ENCODE results near the gene OSBPL8.

DNA sequence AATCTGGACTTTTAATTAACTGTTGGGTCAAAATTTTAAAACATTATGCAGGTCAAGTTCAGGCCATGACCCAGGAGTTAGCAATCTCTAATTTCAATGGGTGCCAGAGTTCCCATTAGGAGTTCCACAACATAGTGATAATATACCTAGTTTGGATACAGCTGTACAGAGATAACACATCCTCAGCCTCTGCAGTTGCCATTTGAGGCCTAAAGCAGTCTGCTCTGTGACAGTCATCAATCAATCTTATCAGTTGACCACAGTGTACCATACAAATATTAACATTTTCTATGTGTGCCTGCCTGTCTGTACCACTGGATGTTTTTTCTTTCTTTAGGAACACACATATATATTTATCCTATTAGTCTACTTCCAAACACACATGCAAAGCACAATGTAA is 157.3 kb downstream of the OSBPL8 start:
- TF ChIP-seq POLR2A (IDR thresholded peaks at IDR 0.05): no peak
- no peak for TF ChIP-seq POLR2AphosphoS5 (IDR thresholded peaks at IDR 0.05)
- no peak for TF ChIP-seq EP300 (IDR thresholded peaks at IDR 0.05; ENCODE audit: low read depth)

Data from transverse colon (tissue), 3 donors.